H1 (cell line): ENCODE data around the gene MAMSTR. TPM values are rescaled to one million over a fixed set of nuclear protein-coding genes. Genes with fewer than 3 reads are reported as not detected.

Experiments used
- CTCF ChIA-PET: fragments of 300-600 bp; sonication (Branson Sonifier 250); formaldehyde crosslinking; loops from one replicate; lab custom pipeline; 2021; ENCODE audit not compliant: partially characterized antibody; lab: Charles Lee
- POLR2A ChIA-PET: fragments of 300-600 bp; sonication (Branson Sonifier 250); formaldehyde crosslinking; loops from one replicate; lab custom pipeline; 2021; ENCODE audit warnings: inconsistent platforms; ENCODE audit not compliant: partially characterized antibody; lab: Charles Lee
- DNase-seq, 2 experiments: peaks; one replicate each; pipeline versions ENCODE4 v3.0.0 to v3.0.0-alpha.2; 2010 to 2022; ENCODE audit warnings: low spot score in 2 of 2, low read depth in 1 of 2, mixed read lengths in 1 of 2
- FAIRE-seq: peaks from 2 replicates; lab custom pipeline; 2011; peaks lifted over from hg19 to GRCh38; lab: Jason Lieb, UNC
- H2AFZ ChIP-seq: 2 replicates; pipeline ENCODE4 v1.8.1; 2012; ENCODE audit warnings: low read length, inconsistent platforms
- H2AK5ac ChIP-seq: 2 replicates; pipeline ENCODE4 v1.6.1; 2013; ENCODE audit warnings: low read depth, low read length
- H2BK120ac ChIP-seq: replicated peaks from 2 replicates; pipeline ENCODE3; 2013; ENCODE audit warnings: low read depth, low read length, inconsistent platforms
- H2BK12ac ChIP-seq: 2 replicates; pipeline ENCODE4 v1.6.1; 2013; ENCODE audit warnings: low read depth, low read length
- H2BK15ac ChIP-seq: 2 replicates; pipeline ENCODE4 v1.6.1; 2013; ENCODE audit warnings: low read length
- H2BK20ac ChIP-seq: 2 replicates; pipeline ENCODE4 v1.6.1; 2013; ENCODE audit warnings: low read length
- H2BK5ac ChIP-seq: 2 replicates; pipeline ENCODE4 v1.6.1; 2013; ENCODE audit warnings: low read depth, low read length
- H3K14ac ChIP-seq: 2 replicates; pipeline ENCODE4 v1.6.1; 2013; ENCODE audit warnings: inconsistent platforms; ENCODE audit not compliant: insufficient read length
- H3K18ac ChIP-seq: 2 replicates; pipeline ENCODE4 v1.6.1; 2013; ENCODE audit warnings: low read length; ENCODE audit errors: extremely low read depth
- H3K23ac ChIP-seq: 2 replicates; pipeline ENCODE4 v1.6.1; 2013; ENCODE audit warnings: inconsistent platforms; ENCODE audit not compliant: insufficient read length
- H3K23me2 ChIP-seq: 2 replicates; pipeline ENCODE4 v1.6.1; 2013; ENCODE audit warnings: low read depth, low read length
- H3K27ac ChIP-seq: 2 replicates; pipeline ENCODE4 v1.6.1; 2011; ENCODE audit warnings: low read depth, low read length, inconsistent platforms
- H3K27me3 ChIP-seq, 4 experiments: replicated peaks in 1 of 4; 1 replicate in 1 of 4; 2 replicates in 3 of 4; pipeline versions ENCODE4 v1.6.1 to v1.8.1; 2011 to 2013; ENCODE audit warnings: low read length in 3 of 4, mild to moderate bottlenecking in 3 of 4, inconsistent platforms in 2 of 4, mixed read lengths in 2 of 4, moderate library complexity in 1 of 4; ENCODE audit not compliant: control insufficient read depth in 3 of 4, insufficient read depth in 3 of 4; ENCODE audit errors: extremely low read depth in 1 of 4
- H3K36me3 ChIP-seq, 4 experiments: 2 replicates each; pipeline versions ENCODE4 v1.6.1 to v1.8.1; 2011 to 2013; ENCODE audit warnings: mild to moderate bottlenecking in 4 of 4, low read length in 3 of 4, moderate library complexity in 2 of 4, control low read depth in 1 of 4, inconsistent platforms in 1 of 4; ENCODE audit not compliant: insufficient read depth in 4 of 4, control insufficient read depth in 2 of 4
- H3K4ac ChIP-seq: replicated peaks from 2 replicates; pipeline ENCODE3; 2013; ENCODE audit warnings: low read length, low read depth, mixed read lengths, inconsistent platforms; ENCODE audit not compliant: insufficient read length
- H3K4me1 ChIP-seq, 4 experiments: replicated peaks in 1 of 4; 1 replicate in 1 of 4; 2 replicates in 3 of 4; pipeline versions ENCODE4 v1.6.1 to v1.8.1; 2011 to 2013; ENCODE audit warnings: low read length in 3 of 4, inconsistent platforms in 2 of 4, mixed read lengths in 1 of 4; ENCODE audit not compliant: insufficient read depth in 4 of 4, control insufficient read depth in 3 of 4
- H3K4me2 ChIP-seq, 2 experiments: 2 replicates each; pipeline versions ENCODE4 v1.6.1 to v1.8.1; 2011 to 2013; ENCODE audit warnings: low read depth in 2 of 2, low read length in 2 of 2, control low read depth in 1 of 2, inconsistent platforms in 1 of 2, mild to moderate bottlenecking in 1 of 2; ENCODE audit not compliant: insufficient read depth in 1 of 2
- H3K4me3 ChIP-seq, 4 experiments: fragments of 200-600, 300-600 bp in 1 of 4; sonication (generic), shearing (Covaris generic), sonication (Bioruptor Twin) in 1 of 4; 2 replicates each; pipeline versions ENCODE4 v1.5.1 to v1.8.1; 2011 to 2016; ENCODE audit warnings: low read length in 4 of 4, low read depth in 3 of 4, control low read depth in 2 of 4, inconsistent platforms in 2 of 4, mild to moderate bottlenecking in 2 of 4, mixed read lengths in 1 of 4, moderate library complexity in 1 of 4; ENCODE audit not compliant: insufficient read depth in 2 of 4; ENCODE audit errors: extremely low read depth in 1 of 4
- H3K56ac ChIP-seq: replicated peaks from 2 replicates; pipeline ENCODE3; 2013; ENCODE audit warnings: low read depth, mild to moderate bottlenecking, mixed read lengths, low read length, inconsistent platforms; ENCODE audit not compliant: insufficient read length
- H3K79me1 ChIP-seq: 2 replicates; pipeline ENCODE4 v1.6.1; 2013; ENCODE audit warnings: low read depth, low read length, control low read depth
- H3K79me2 ChIP-seq, 2 experiments: 2 replicates each; pipeline versions ENCODE4 v1.6.1 to v1.8.1; 2012 to 2013; ENCODE audit warnings: low read length in 2 of 2, mild to moderate bottlenecking in 2 of 2, inconsistent platforms in 1 of 2; ENCODE audit not compliant: insufficient read depth in 2 of 2, control insufficient read depth in 1 of 2
- H3K9ac ChIP-seq, 4 experiments: replicated peaks in 1 of 4; 1 replicate in 1 of 4; 2 replicates in 3 of 4; pipeline versions ENCODE4 v1.6.1 to v1.8.1; 2011 to 2013; ENCODE audit warnings: low read depth in 3 of 4, low read length in 3 of 4, control low read depth in 2 of 4, mild to moderate bottlenecking in 2 of 4, moderate library complexity in 2 of 4, inconsistent platforms in 1 of 4; ENCODE audit errors: extremely low read depth in 1 of 4
- H3K9me3 ChIP-seq, 2 experiments: 2 replicates each; pipeline versions ENCODE4 v1.6.1 to v1.8.1; 2012 to 2013; ENCODE audit warnings: mild to moderate bottlenecking in 2 of 2, moderate library complexity in 2 of 2, control low read depth in 1 of 2, inconsistent platforms in 1 of 2, low read depth in 1 of 2, low read length in 1 of 2, mixed read lengths in 1 of 2; ENCODE audit not compliant: insufficient read depth in 2 of 2
- H4K20me1 ChIP-seq, 2 experiments: replicated peaks in 1 of 2; 2 replicates each; pipeline versions ENCODE3 to v1.8.1; 2011 to 2013; ENCODE audit warnings: inconsistent platforms in 2 of 2, low read length in 2 of 2, mild to moderate bottlenecking in 1 of 2; ENCODE audit not compliant: insufficient read depth in 2 of 2, control insufficient read depth in 1 of 2
- H4K5ac ChIP-seq: 2 replicates; pipeline ENCODE4 v1.6.1; 2013; ENCODE audit warnings: low read length, low read depth, mixed read lengths, inconsistent platforms; ENCODE audit not compliant: insufficient read length
- H4K8ac ChIP-seq: 2 replicates; pipeline ENCODE4 v1.8.0; 2013; ENCODE audit warnings: mild to moderate bottlenecking, moderate library complexity, low read length, inconsistent platforms; ENCODE audit not compliant: insufficient read depth; ENCODE audit errors: extremely low read depth
- H4K91ac ChIP-seq: replicated peaks from 2 replicates; pipeline ENCODE3; 2013; ENCODE audit warnings: low read length, mixed read lengths, inconsistent platforms; ENCODE audit not compliant: insufficient read length
- BACH1 ChIP-seq: IDR thresholded peaks from 2 replicates; pipeline ENCODE4 v1.6.1; 2012; ENCODE audit warnings: low read length, improper control_type of control experiment
- BRCA1 ChIP-seq: IDR thresholded peaks from 2 replicates; pipeline ENCODE4 v1.6.1; 2012; ENCODE audit warnings: low read depth, low read length, improper control_type of control experiment
- CHD1 ChIP-seq: IDR thresholded peaks from 2 replicates; pipeline ENCODE4 v1.6.1; 2012; ENCODE audit warnings: low read depth, low read length, improper control_type of control experiment
- EZH2 ChIP-seq: fragments of 200-600 bp; sonication (generic); IDR thresholded peaks from 2 replicates; pipeline ENCODE4 v1.7.1; 2012; ENCODE audit warnings: low read depth, mild to moderate bottlenecking, moderate library complexity, low read length, inconsistent platforms; ENCODE audit not compliant: severe bottlenecking
- GABPA ChIP-seq: IDR thresholded peaks from 2 replicates; pipeline ENCODE4 v1.6.1; 2011; ENCODE audit warnings: mild to moderate bottlenecking, low read length, moderate library complexity, borderline replicate concordance; ENCODE audit not compliant: insufficient read depth
- KDM1A ChIP-seq: fragments of 200-600, 300-600 bp; sonication (generic); IDR thresholded peaks from 2 replicates; pipeline ENCODE4 v1.7.1; 2016; ENCODE audit warnings: mild to moderate bottlenecking, low read length, borderline replicate concordance
- NRF1 ChIP-seq: IDR thresholded peaks from 2 replicates; pipeline ENCODE4 v1.6.1; 2011; ENCODE audit warnings: mild to moderate bottlenecking, low read depth, low read length, improper control_type of control experiment
- RAD21 ChIP-seq, 2 experiments: IDR thresholded peaks in 1 of 2; conservative IDR thresholded peaks in 1 of 2; 2 replicates each; pipeline ENCODE4 v1.6.1; 2011; ENCODE audit warnings: low read depth in 2 of 2, low read length in 2 of 2, improper control_type of control experiment in 1 of 2, inconsistent platforms in 1 of 2, mild to moderate bottlenecking in 1 of 2, moderate library complexity in 1 of 2
- RBBP5 ChIP-seq: IDR thresholded peaks from 2 replicates; pipeline ENCODE4 v1.7.1; 2012; ENCODE audit warnings: low read depth, mild to moderate bottlenecking, inconsistent platforms, low read length, moderate library complexity, borderline replicate concordance
- RFX5 ChIP-seq: IDR thresholded peaks from 2 replicates; pipeline ENCODE4 v1.6.1; 2011; ENCODE audit warnings: low read depth, low read length, improper control_type of control experiment, borderline replicate concordance
- SP2 ChIP-seq: IDR thresholded peaks from 2 replicates; pipeline ENCODE4 v1.6.1; 2012; ENCODE audit warnings: mild to moderate bottlenecking, low read length, inconsistent platforms
- SUZ12 ChIP-seq: fragments of 200-600 bp; sonication (generic); IDR thresholded peaks from 2 replicates; pipeline ENCODE4 v1.6.1; 2012; ENCODE audit warnings: mild to moderate bottlenecking, inconsistent platforms, low read length, moderate library complexity, mixed read lengths
- TAF1 ChIP-seq: IDR thresholded peaks from 2 replicates; pipeline ENCODE4 v1.6.1; 2011; ENCODE audit warnings: mild to moderate bottlenecking, low read depth, low read length
- WGBS, 2 experiments: shearing (Covaris generic) in 1 of 2; methylation state at CpG; one replicate each; pipeline versions ENCODE4 v1.1.6 to v1.1.7; 2013 to 2015; ENCODE audit warnings: low lambda C conversion rate in 2 of 2, mixed read lengths in 2 of 2, inconsistent platforms in 1 of 2, low coverage in 1 of 2, missing lambda C conversion rate in 1 of 2; ENCODE audit not compliant: insufficient replicate concordance in 2 of 2, insufficient coverage in 1 of 2, insufficient read length in 1 of 2; ENCODE audit errors: extremely low coverage in 1 of 2, missing lambda C conversion rate in 1 of 2; 5-methylcytosine and 5-hydroxymethylcytosine counted together
- polyA plus RNA-seq, 7 experiments: library from polyadenylated mRNA; depleted of rRNA in 3 of 7; stranded (reverse) in 5 of 7; unstranded in 2 of 7; fragments of >200 nt in 5 of 7; fragments of 200-250 nt in 2 of 7; gene quantifications; 1 replicate in 5 of 7; 2 replicates in 1 of 7; 4 replicates in 1 of 7; pipeline versions ENCODE4 v1.2.1 to v1.2.3, GENCODE V29; 2011 to 2013; ENCODE audit warnings: missing spikeins in 2 of 7, mixed read lengths in 2 of 7
- total RNA-seq: library from RNA; stranded (reverse); fragmentation: NEBNext Ultra II Directional; extraction: Animal tissue kit (Norgen Biotek cat#: 25700); gene quantifications from 2 replicates; pipeline ENCODE4 v1.2.1, GENCODE V29; 2021

MAMSTR gene
- total and polyA plus RNA-seq, 2 of the 8 experiments (the other 6 are each of a cell fraction or from before 2014, with no cell fraction given), result 2.0 to 2.3 TPM

DNA sequence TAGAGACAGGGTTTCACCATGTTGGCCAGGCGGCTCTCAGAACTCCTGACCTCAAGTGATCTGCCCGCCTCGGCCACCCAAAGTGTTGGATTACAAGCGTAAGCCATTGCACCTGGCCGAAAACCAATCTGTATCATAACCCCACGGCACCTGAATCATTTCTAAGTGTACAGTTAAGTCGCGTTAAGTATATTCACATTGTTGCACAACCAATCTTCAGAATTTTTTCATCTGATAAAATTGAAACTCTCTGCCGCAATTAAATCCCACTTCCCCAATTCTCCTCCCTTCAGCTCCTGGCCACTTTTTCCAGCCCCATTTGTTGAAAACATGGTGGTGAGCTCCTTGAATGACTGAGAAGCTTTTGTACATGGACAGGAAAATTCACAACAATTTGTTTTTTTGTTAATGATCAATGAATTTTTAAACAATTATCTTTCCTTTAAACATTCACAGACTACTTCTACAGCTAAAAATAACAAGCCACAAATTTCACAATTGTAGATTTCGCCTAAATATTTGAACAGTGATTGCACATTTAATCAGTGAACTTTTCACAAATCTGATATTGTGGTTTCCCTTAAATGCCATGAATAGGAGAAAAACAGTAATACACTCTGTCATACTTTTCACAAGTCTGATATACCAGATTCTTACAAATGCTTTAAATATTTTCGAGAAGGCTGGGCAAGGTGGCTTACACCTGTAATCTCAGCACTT, 49.6 kb upstream of the MAMSTR start:
- Histone ChIP-seq H3K9ac (no peak overlapping the region), H3K18ac (no peak overlapping the region), H3K79me1 (no peaks in the 10 kb centered on the region), H3K27me3 (no peaks in the 10 kb centered on the region), H3K56ac (no peak overlapping the region), H3K36me3 (no peaks in the 10 kb centered on the region), H3K4me2 (no peak overlapping the region), H3K23ac (no peak overlapping the region), H4K5ac (no peak overlapping the region), H4K8ac (no peak overlapping the region; the same call in 1 of the 2 replicates), H2BK15ac (no peak overlapping the region), H3K4ac (no peak overlapping the region), H2AFZ (no peak overlapping the region), H3K9me3 (no peaks in the 10 kb centered on the region), H2BK5ac (no peak overlapping the region), H2AK5ac (no peak overlapping the region), H3K4me3 (no peak overlapping the region), H4K20me1 (no peaks in the 10 kb centered on the region), H3K14ac (no peak overlapping the region), H3K4me1 (no peaks in the 10 kb centered on the region), H2BK20ac (no peak overlapping the region), H4K91ac (no peak overlapping the region), H2BK120ac (no peak overlapping the region), H3K79me2 (no peaks in the 10 kb centered on the region), H3K23me2 (no peaks in the 10 kb centered on the region), H2BK12ac (no peak overlapping the region), H3K27ac (no peak overlapping the region)
- FAIRE-seq, result no peak
- WGBS, 2 experiments, result 89% methylated on average over 11 of the region's 11 CpGs; no CpG with 5 or more reads in 1 of the 2 experiments
- POLR2A ChIA-PET, result interaction anchor here (0.7 to 5.0 kb wide), 7 partner anchors 10 to 123 kb away, joined by 3 to 39 read pairs (median 6); partner anchors contain the start of genes CA11 and FUT2
- DNase-seq, result no peak
- CTCF ChIA-PET, result interaction anchor here (0.6 to 2.2 kb wide), 8 partner anchors 11 to 167 kb away, joined by 3 to 8 read pairs (median 4); no protein-coding TSS in a partner anchor
- TF ChIP-seq RAD21 (IDR thresholded peaks at IDR 0.05 in 1 of 2, conservative IDR thresholded peaks at IDR 0.05 in 1 of 2; ENCODE audit: low read depth in 2 of 2, low read length in 2 of 2), result no peak
- no peak for TF ChIP-seq NRF1
- TF ChIP-seq RFX5, result no peak
- TF ChIP-seq EZH2, result no peak
- TF ChIP-seq TAF1, result no peak
- no peak for TF ChIP-seq KDM1A
- TF ChIP-seq SP2, result no peak
- TF ChIP-seq SUZ12, result no peak
- no peak for TF ChIP-seq BACH1
- TF ChIP-seq GABPA, result no peak
- no peak for TF ChIP-seq RBBP5
- TF ChIP-seq CHD1, result no peak
- no peak for TF ChIP-seq BRCA1
